Measurements from ENCODE around the gene RTF2.

Gene RTF2

GRCh38 chr20:56468316-56469076 lies at the start of gene RTF2:
Gene RTF2 (plus strand): TSS chr20:56468627. CDS start chr20:56468698, 71 bp downstream.
- DNase-seq (ENCODE audit: extremely low spot score, insufficient read length, low read depth), result peak; percentile 89
- peak; percentile 92 for FAIRE-seq

GRCh38 chr20:56420028-56420427 lies 48.4 kb upstream of the RTF2 start:
- DNase-seq (ENCODE audit: extremely low spot score, insufficient read length, low read depth) (no peak), FAIRE-seq (no peak)

GRCh38 chr20:56420940-56421688 lies 47.3 kb upstream of the RTF2 start:
- DNase-seq (ENCODE audit: extremely low spot score, insufficient read length, low read depth), result no peak
- FAIRE-seq, result no peak

GRCh38 chr20:56422076-56422823 lies 46.2 kb upstream of the RTF2 start:
- FAIRE-seq, result no peak

GRCh38 chr20:56422824-56423189 lies 45.6 kb upstream of the RTF2 start:
- DNase-seq (ENCODE audit: extremely low spot score, insufficient read length, low read depth) (no peak), FAIRE-seq (no peak)

More at GRCh38 chr20:56422076-56422823, 46.2 kb upstream of the RTF2 start:
- no peak for DNase-seq (ENCODE audit: extremely low spot score, insufficient read length, low read depth)

GRCh38 chr20:56423211-56423610 lies 45.2 kb upstream of the RTF2 start:
- DNase-seq (ENCODE audit: extremely low spot score, insufficient read length, low read depth) (no peak), FAIRE-seq (no peak)

- FAIRE-seq, result no peak
These were observed 44.5 kb upstream of the RTF2 start for GRCh38 chr20:56423886-56424285.

GRCh38 chr20:56424931-56425330 lies 43.5 kb upstream of the RTF2 start:
- DNase-seq (ENCODE audit: extremely low spot score, insufficient read length, low read depth), result no peak
- FAIRE-seq, result no peak

More at GRCh38 chr20:56423886-56424285, 44.5 kb upstream of the RTF2 start:
- DNase-seq (ENCODE audit: extremely low spot score, insufficient read length, low read depth), result no peak

- DNase-seq (ENCODE audit: extremely low spot score, insufficient read length, low read depth) (no peak), FAIRE-seq (no peak)
These were observed 42.4 kb upstream of the RTF2 start for GRCh38 chr20:56426026-56426425.

- FAIRE-seq (no peak), DNase-seq (ENCODE audit: extremely low spot score, insufficient read length, low read depth) (no peak)
These were observed 41.5 kb upstream of the RTF2 start for GRCh38 chr20:56426926-56427325.

GRCh38 chr20:56427797-56428196 lies 40.6 kb upstream of the RTF2 start:
- DNase-seq (ENCODE audit: extremely low spot score, insufficient read length, low read depth), result no peak
- no peak for FAIRE-seq

GRCh38 chr20:56428410-56428809 lies 40.0 kb upstream of the RTF2 start:
- no peak for FAIRE-seq
- no peak for DNase-seq (ENCODE audit: extremely low spot score, insufficient read length, low read depth)

GRCh38 chr20:56428881-56429280 lies 39.5 kb upstream of the RTF2 start:
- DNase-seq (ENCODE audit: extremely low spot score, insufficient read length, low read depth) (no peak), FAIRE-seq (no peak)

- no peak for FAIRE-seq
- no peak for DNase-seq (ENCODE audit: extremely low spot score, insufficient read length, low read depth)
These were observed 38.9 kb upstream of the RTF2 start for GRCh38 chr20:56429502-56429901.

GRCh38 chr20:56429941-56430340 lies 38.5 kb upstream of the RTF2 start:
- DNase-seq (ENCODE audit: extremely low spot score, insufficient read length, low read depth) (no peak), FAIRE-seq (no peak)

- DNase-seq (ENCODE audit: extremely low spot score, insufficient read length, low read depth) (no peak), FAIRE-seq (no peak)
These were observed 38.0 kb upstream of the RTF2 start for GRCh38 chr20:56430461-56430860.

- no peak for FAIRE-seq
- DNase-seq (ENCODE audit: extremely low spot score, insufficient read length, low read depth), result no peak
These were observed 37.5 kb upstream of the RTF2 start for GRCh38 chr20:56430957-56431356.

GRCh38 chr20:56431471-56431870 lies 37.0 kb upstream of the RTF2 start:
- FAIRE-seq (no peak), DNase-seq (ENCODE audit: extremely low spot score, insufficient read length, low read depth) (no peak)

GRCh38 chr20:56433221-56433879 lies 35.1 kb upstream of the RTF2 start:
- FAIRE-seq (no peak), DNase-seq (ENCODE audit: extremely low spot score, insufficient read length, low read depth) (no peak)

- no peak for DNase-seq (ENCODE audit: extremely low spot score, insufficient read length, low read depth)
- FAIRE-seq, result no peak
These were observed 34.6 kb upstream of the RTF2 start for GRCh38 chr20:56433880-56434255.
